Right ventricle myocardium inferior (tissue), 1 donor: ENCODE results near the gene INPP5A. TPM values are rescaled to one million over a fixed set of nuclear protein-coding genes. Genes with fewer than 3 reads are reported as not detected.

Source experiments
- ATAC-seq: fragments of 200-7000 bp; cut with Tn5 transposase; one replicate; pipeline ENCODE4 v1.9.1; 2020; ENCODE audit warnings: mild to moderate bottlenecking, moderate library complexity
- DNase-seq: peaks from one replicate; pipeline ENCODE4 v3.0.0; 2021; ENCODE audit errors: missing footprints
- intact Hi-C: fragments of 100-400 bp; cut with DNase I; formaldehyde crosslinking; loops from one replicate; pipeline ENCODE4 v1.11.0; 2022
- total RNA-seq: library from RNA; stranded (reverse); fragmentation: NEBNext Ultra II Directional; extraction: Animal tissue kit (Norgen Biotek cat#: 25700); gene quantifications from one replicate; pipeline ENCODE4 v1.2.1, GENCODE V29; 2021
- donor health status: DM: no; HTN: yes; CAD: no; lungs with severe emphysema.

The INPP5A gene
- total RNA-seq, 1 donor from 2014 or later = 108 TPM

GRCh38 chr10:132652446-132652845, 114.9 kb downstream of the INPP5A start:
- no peak for ATAC-seq
- intact Hi-C loops = loop anchor here (10.0 kb wide), 2 partner anchors 132 to 242 kb away; partner anchors contain the start of gene NKX6-2
- no peak for DNase-seq

GRCh38 chr10:132652936-132653590, 115.5 kb downstream of the INPP5A start:
- no peak for ATAC-seq
- intact Hi-C loops = loop anchor here (10.0 kb wide), 2 partner anchors 132 to 242 kb away; partner anchors contain the start of gene NKX6-2
- DNase-seq = no peak

- intact Hi-C loops = loop anchor here (10.0 kb wide), 2 partner anchors 131 to 241 kb away; partner anchors contain the start of gene NKX6-2
- no peak for ATAC-seq
- peak; percentile 27 for DNase-seq
Measured at GRCh38 chr10:132653721-132654120, 116.1 kb downstream of the INPP5A start.

- DNase-seq (peak; percentile 40), ATAC-seq (no peak)
- intact Hi-C loops = loop anchor here (10.0 kb wide), 2 partner anchors 131 to 241 kb away; partner anchors contain the start of gene NKX6-2
Measured at GRCh38 chr10:132654121-132654571, 116.6 kb downstream of the INPP5A start.

- DNase-seq (peak; percentile 87), ATAC-seq (no peak)
- intact Hi-C loops = loop anchor here (10.0 kb wide), 2 partner anchors 130 to 240 kb away; partner anchors contain the start of gene NKX6-2
Measured at GRCh38 chr10:132654708-132655661, 117.4 kb downstream of the INPP5A start.

- ATAC-seq = no peak
- intact Hi-C loops = loop anchor here (10.0 kb wide), 2 partner anchors 129 to 239 kb away; partner anchors contain the start of gene NKX6-2
- DNase-seq = no peak
Measured at GRCh38 chr10:132655735-132656134, 118.1 kb downstream of the INPP5A start.

GRCh38 chr10:132656283-132657126, 118.9 kb downstream of the INPP5A start:
- ATAC-seq = no peak
- DNase-seq = no peak
- intact Hi-C loops = loop anchor here (10.0 kb wide), 2 partner anchors 128 to 238 kb away; partner anchors contain the start of gene NKX6-2

- DNase-seq (no peak), ATAC-seq (no peak)
- intact Hi-C loops = loop anchor here (10.0 kb wide), 2 partner anchors 128 to 238 kb away; partner anchors contain the start of gene NKX6-2
Measured at GRCh38 chr10:132657127-132657706, 119.6 kb downstream of the INPP5A start.

GRCh38 chr10:132657748-132658147, 120.2 kb downstream of the INPP5A start:
- intact Hi-C loops = loop anchor here (10.0 kb wide), 2 partner anchors 127 to 237 kb away; partner anchors contain the start of gene NKX6-2
- no peak for DNase-seq
- no peak for ATAC-seq

GRCh38 chr10:132658546-132659205, 121.1 kb downstream of the INPP5A start:
- ATAC-seq (no peak), DNase-seq (no peak)
- intact Hi-C loops = loop anchor here (10.0 kb wide), 2 partner anchors 126 to 236 kb away; partner anchors contain the start of gene NKX6-2

- intact Hi-C loops = loop anchor here (10.0 kb wide), 2 partner anchors 125 to 235 kb away; partner anchors contain the start of gene NKX6-2
- ATAC-seq (peak; percentile 92), DNase-seq (peak; percentile 86)
Measured at GRCh38 chr10:132659206-132660091, 121.9 kb downstream of the INPP5A start.

- no peak for ATAC-seq
- intact Hi-C loops = no loop called here
- no peak for DNase-seq
Measured at GRCh38 chr10:132660385-132660784, 122.8 kb downstream of the INPP5A start.

- DNase-seq (no peak), ATAC-seq (no peak)
- intact Hi-C loops = no loop called here
Measured at GRCh38 chr10:132662186-132662920, 124.8 kb downstream of the INPP5A start.

GRCh38 chr10:132663666-132664365, 126.2 kb downstream of the INPP5A start:
- no peak for DNase-seq
- intact Hi-C loops = no loop called here

GRCh38 chr10:132664407-132664806, 126.8 kb downstream of the INPP5A start:
- DNase-seq = no peak
- intact Hi-C loops = no loop called here
- no peak for ATAC-seq

More at GRCh38 chr10:132663666-132664365, 126.2 kb downstream of the INPP5A start:
- ATAC-seq = no peak
